K562 (cell line): ENCODE measurements around the gene AP3S2. TPM values are rescaled to one million over a fixed set of nuclear protein-coding genes. Genes with fewer than 3 reads are reported as not detected.

Experiments
- BHLHE40 ChIP-seq: IDR thresholded peaks from 2 replicates; pipeline ENCODE4 v1.6.1; 2011; ENCODE audit warnings: low read length, improper control_type of control experiment
- CHD4 ChIP-seq: fragments of 200-600 bp; sonication (generic); IDR thresholded peaks from 3 replicates; pipeline ENCODE4 v1.6.1; 2012; ENCODE audit warnings: low read depth, mild to moderate bottlenecking, mixed read lengths, low read length, inconsistent platforms; ENCODE audit not compliant: insufficient read depth, insufficient replicate concordance, poor library complexity, severe bottlenecking
- HDAC1 ChIP-seq, 2 experiments: fragments of 450-650 bp; IDR thresholded peaks; 2 replicates each; pipeline ENCODE4 v1.6.1; 2016 to 2017; ENCODE audit warnings: inconsistent platforms in 1 of 2, mild to moderate bottlenecking in 1 of 2, moderate library complexity in 1 of 2
- MYC ChIP-seq, 2 experiments: fragments of 250-450 bp in 1 of 2; sonication (Bioruptor Pico) in 1 of 2; IDR thresholded peaks; 2 replicates each; pipeline versions ENCODE4 v1.5.1 to v1.6.1; 2012 to 2021; ENCODE audit warnings: low read depth in 2 of 2, borderline replicate concordance in 1 of 2, improper control_type of control experiment in 1 of 2, low read length in 1 of 2, mild to moderate bottlenecking in 1 of 2, moderate library complexity in 1 of 2
- NBN ChIP-seq: fragments of 450-650 bp; IDR thresholded peaks from 2 replicates; pipeline ENCODE4 v1.6.1; 2016; ENCODE audit warnings: low read depth, mild to moderate bottlenecking
- NR4A1 ChIP-seq, 2 experiments: fragments of 250-450 bp in 1 of 2; fragments of 450-650 bp in 1 of 2; sonication (Bioruptor Pico) in 1 of 2; IDR thresholded peaks; 2 replicates each; pipeline versions ENCODE4 v1.4.0 to v1.6.1; 2016 to 2020; ENCODE audit warnings: mild to moderate bottlenecking in 2 of 2, missing compliant biosample characterization in 1 of 2, missing genetic modification characterization in 1 of 2, moderate library complexity in 1 of 2
- PBX2 ChIP-seq, 2 experiments: IDR thresholded peaks in 1 of 2; conservative IDR thresholded peaks in 1 of 2; 2 replicates each; pipeline ENCODE4 v1.6.1; 2016; ENCODE audit warnings: low read depth in 2 of 2, mild to moderate bottlenecking in 1 of 2, missing compliant biosample characterization in 1 of 2, missing genetic modification characterization in 1 of 2, moderate library complexity in 1 of 2
- POLR2B ChIP-seq: fragments of 450-650 bp; IDR thresholded peaks from 2 replicates; pipeline ENCODE4 v1.6.1; 2018; ENCODE audit warnings: low read depth; ENCODE audit not compliant: partially characterized antibody
- RNF2 ChIP-seq: sonication (generic); IDR thresholded peaks from 2 replicates; pipeline ENCODE4 v1.6.1; 2016
- SAP30 ChIP-seq: fragments of 200-600 bp; sonication (generic); IDR thresholded peaks from 2 replicates; pipeline ENCODE4 v1.6.1; 2012; ENCODE audit warnings: borderline replicate concordance, low read depth, mild to moderate bottlenecking, moderate library complexity, low read length, control low read depth, inconsistent platforms; ENCODE audit not compliant: insufficient read depth, poor library complexity, severe bottlenecking
- TCFL5 ChIP-seq: fragments of 250-450 bp; sonication (Bioruptor Pico); conservative IDR thresholded peaks from 2 replicates; pipeline ENCODE4 v1.6.1; 2021; ENCODE audit warnings: mild to moderate bottlenecking, moderate library complexity, matching md5 sums
- ZNF175 ChIP-seq: fragments of 200-800 bp; sonication (Bioruptor generic); IDR thresholded peaks from 2 replicates; pipeline ENCODE4 v1.6.1; 2016; ENCODE audit warnings: low read depth, mild to moderate bottlenecking, missing genetic modification characterization, missing compliant biosample characterization
- ZNF384 ChIP-seq: IDR thresholded peaks from 2 replicates; pipeline ENCODE4 v1.6.1; 2012; ENCODE audit warnings: low read depth, low read length, improper control_type of control experiment
- polyA plus RNA-seq, 8 experiments: library from polyadenylated mRNA; depleted of rRNA in 4 of 8; stranded (reverse) in 5 of 8; unstranded in 3 of 8; fragments of >200 nt; fragmentation: Nextera tagmentation in 2 of 8; fragmentation: Illumina TruSeq in 1 of 8; extraction: Ambion mirVana in 2 of 8; extraction: Trizol in 1 of 8; gene quantifications; 2 replicates each; pipeline versions ENCODE4 v1.2.1 to v1.2.3, GENCODE V29; 2011 to 2014; ENCODE audit warnings: inconsistent platforms in 1 of 8, missing spikeins in 1 of 8
- total RNA-seq, 7 experiments: library from RNA; depleted of rRNA in 6 of 7; stranded (reverse); fragments of >200 nt in 6 of 7; fragmentation: Illumina TruSeq in 2 of 7; extraction: Trizol in 2 of 7; gene quantifications; 2 replicates each; pipeline versions ENCODE4 v1.2.1 to v1.2.3, GENCODE V29; 2011 to 2021; ENCODE audit warnings: low replicate concordance in 1 of 7
- TF ChIP-seq, protein P1 (sequence below): fragments of 450-650 bp; IDR thresholded peaks from 2 replicates; pipeline ENCODE4 v1.6.1; 2016; ENCODE audit warnings: mild to moderate bottlenecking
- TF ChIP-seq, protein P2 (sequence below): fragments of 450-650 bp; IDR thresholded peaks from 2 replicates; pipeline ENCODE4 v1.7.0; 2016; ENCODE audit warnings: borderline replicate concordance
- TF ChIP-seq, protein P3 (sequence below): sonication (generic); formaldehyde crosslinking; IDR thresholded peaks from 2 replicates; pipeline ENCODE4 v1.8.0; 2022; ENCODE audit warnings: mild to moderate bottlenecking, missing genetic modification reagents

AP3S2 gene
- total and polyA plus RNA-seq, 9 of the 15 experiments (the other 6 are each of a cell fraction or from before 2014, with no cell fraction given): 16.4 to 54.1 (median 37.4) TPM

DNA sequence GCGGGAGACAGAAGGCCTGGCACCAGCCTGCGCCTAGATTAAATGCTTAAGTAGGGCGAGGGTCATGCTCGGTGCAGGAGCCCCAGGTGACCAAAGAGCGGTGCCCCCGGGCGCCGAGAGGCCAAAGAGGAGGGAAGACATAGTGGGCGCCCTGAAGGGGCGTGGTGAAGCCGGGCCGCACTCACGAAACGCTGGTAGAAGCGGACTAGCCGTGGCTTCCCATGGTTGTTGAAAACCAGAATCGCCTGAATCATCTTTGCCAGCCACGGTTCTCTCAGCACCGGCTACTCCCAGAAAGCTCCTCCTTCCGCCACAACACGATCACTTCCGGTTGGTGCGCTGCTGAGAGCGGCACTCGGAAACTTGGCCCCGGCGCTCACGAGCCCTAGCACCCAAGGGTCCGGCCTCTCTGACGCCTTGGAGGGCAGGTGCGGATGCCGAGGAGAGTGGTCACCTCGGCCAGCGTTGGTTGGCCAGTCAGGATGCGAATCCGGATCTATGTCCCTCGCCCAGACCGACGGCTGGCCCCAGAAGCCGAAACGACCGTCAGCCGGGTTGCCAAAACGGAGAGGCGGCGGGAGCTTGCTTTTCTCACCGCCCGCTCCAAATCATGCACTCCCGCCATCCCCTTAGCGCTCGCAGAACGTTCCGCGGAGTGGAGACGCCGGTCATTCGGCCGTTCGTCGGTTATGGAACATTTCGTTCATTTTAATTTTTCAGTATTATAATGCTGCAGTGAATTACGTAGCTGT is at the start of gene AP3S2 (continued):
- TF ChIP-seq, protein P1, sequence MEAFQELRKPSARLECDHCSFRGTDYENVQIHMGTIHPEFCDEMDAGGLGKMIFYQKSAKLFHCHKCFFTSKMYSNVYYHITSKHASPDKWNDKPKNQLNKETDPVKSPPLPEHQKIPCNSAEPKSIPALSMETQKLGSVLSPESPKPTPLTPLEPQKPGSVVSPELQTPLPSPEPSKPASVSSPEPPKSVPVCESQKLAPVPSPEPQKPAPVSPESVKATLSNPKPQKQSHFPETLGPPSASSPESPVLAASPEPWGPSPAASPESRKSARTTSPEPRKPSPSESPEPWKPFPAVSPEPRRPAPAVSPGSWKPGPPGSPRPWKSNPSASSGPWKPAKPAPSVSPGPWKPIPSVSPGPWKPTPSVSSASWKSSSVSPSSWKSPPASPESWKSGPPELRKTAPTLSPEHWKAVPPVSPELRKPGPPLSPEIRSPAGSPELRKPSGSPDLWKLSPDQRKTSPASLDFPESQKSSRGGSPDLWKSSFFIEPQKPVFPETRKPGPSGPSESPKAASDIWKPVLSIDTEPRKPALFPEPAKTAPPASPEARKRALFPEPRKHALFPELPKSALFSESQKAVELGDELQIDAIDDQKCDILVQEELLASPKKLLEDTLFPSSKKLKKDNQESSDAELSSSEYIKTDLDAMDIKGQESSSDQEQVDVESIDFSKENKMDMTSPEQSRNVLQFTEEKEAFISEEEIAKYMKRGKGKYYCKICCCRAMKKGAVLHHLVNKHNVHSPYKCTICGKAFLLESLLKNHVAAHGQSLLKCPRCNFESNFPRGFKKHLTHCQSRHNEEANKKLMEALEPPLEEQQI: peak; percentile 83
- peak; percentile 29 to 75; a peak in 3 of 4 replicates for TF ChIP-seq HDAC1 (IDR thresholded peaks at IDR 0.05)
- 0 out of 2 replicates have a peak, but pooled peaks have one; percentile 33 for TF ChIP-seq ZNF384
- TF ChIP-seq TCFL5: no peak
- peak; percentile 78; the same call in 1 of the 2 replicates for TF ChIP-seq ZNF175 (CRISPR knock-in tag)
- TF ChIP-seq RNF2: peak; percentile 95
- no peak for TF ChIP-seq NR4A1 (CRISPR knock-in tag; IDR thresholded peaks at IDR 0.05)
- TF ChIP-seq NR4A1 (tag; IDR thresholded peaks at IDR 0.05): no peak
- TF ChIP-seq NBN: peak; percentile 91
- TF ChIP-seq BHLHE40: peak; percentile 50
- TF ChIP-seq CHD4: no peak
- TF ChIP-seq POLR2B: peak; percentile 67
- TF ChIP-seq, protein P2, sequence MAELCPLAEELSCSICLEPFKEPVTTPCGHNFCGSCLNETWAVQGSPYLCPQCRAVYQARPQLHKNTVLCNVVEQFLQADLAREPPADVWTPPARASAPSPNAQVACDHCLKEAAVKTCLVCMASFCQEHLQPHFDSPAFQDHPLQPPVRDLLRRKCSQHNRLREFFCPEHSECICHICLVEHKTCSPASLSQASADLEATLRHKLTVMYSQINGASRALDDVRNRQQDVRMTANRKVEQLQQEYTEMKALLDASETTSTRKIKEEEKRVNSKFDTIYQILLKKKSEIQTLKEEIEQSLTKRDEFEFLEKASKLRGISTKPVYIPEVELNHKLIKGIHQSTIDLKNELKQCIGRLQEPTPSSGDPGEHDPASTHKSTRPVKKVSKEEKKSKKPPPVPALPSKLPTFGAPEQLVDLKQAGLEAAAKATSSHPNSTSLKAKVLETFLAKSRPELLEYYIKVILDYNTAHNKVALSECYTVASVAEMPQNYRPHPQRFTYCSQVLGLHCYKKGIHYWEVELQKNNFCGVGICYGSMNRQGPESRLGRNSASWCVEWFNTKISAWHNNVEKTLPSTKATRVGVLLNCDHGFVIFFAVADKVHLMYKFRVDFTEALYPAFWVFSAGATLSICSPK: no peak
- TF ChIP-seq, protein P3, sequence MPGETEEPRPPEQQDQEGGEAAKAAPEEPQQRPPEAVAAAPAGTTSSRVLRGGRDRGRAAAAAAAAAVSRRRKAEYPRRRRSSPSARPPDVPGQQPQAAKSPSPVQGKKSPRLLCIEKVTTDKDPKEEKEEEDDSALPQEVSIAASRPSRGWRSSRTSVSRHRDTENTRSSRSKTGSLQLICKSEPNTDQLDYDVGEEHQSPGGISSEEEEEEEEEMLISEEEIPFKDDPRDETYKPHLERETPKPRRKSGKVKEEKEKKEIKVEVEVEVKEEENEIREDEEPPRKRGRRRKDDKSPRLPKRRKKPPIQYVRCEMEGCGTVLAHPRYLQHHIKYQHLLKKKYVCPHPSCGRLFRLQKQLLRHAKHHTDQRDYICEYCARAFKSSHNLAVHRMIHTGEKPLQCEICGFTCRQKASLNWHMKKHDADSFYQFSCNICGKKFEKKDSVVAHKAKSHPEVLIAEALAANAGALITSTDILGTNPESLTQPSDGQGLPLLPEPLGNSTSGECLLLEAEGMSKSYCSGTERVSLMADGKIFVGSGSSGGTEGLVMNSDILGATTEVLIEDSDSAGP (CRISPR knock-in tag): peak; percentile 75
- TF ChIP-seq SAP30: peak; percentile 38
- TF ChIP-seq MYC (IDR thresholded peaks at IDR 0.05; ENCODE audit: low read depth, low read length): peak; percentile 84; the same call in 1 of the 2 replicates
- no peak for TF ChIP-seq MYC (CRISPR knock-in tag; IDR thresholded peaks at IDR 0.05; ENCODE audit: borderline replicate concordance, low read depth)
- no peak for TF ChIP-seq PBX2 (CRISPR knock-in tag; IDR thresholded peaks at IDR 0.05; ENCODE audit: low read depth)
- no peak; the same call in 1 of the 2 replicates for TF ChIP-seq PBX2 (tag; conservative IDR thresholded peaks at IDR 0.05; ENCODE audit: low read depth)
